ENCODE results near the gene SVIL. TPM values are rescaled to one million over a fixed set of nuclear protein-coding genes. Genes with fewer than 3 reads are reported as not detected.
A peak's percentile ranks its signal among the peaks of the same experiment; 100 is the strongest.
"Not testable (repeated sequence)": the region's sequence is repeated elsewhere in the genome, so short reads cannot be mapped to it uniquely, and the experiment has no call there.

The SVIL gene
- total RNA-seq, 4 donors from 2014 or later: 785 to 1,099 (median 921) TPM

GRCh38 chr10:29569795-29570194 is 65.0 kb downstream of the SVIL start:
- intact Hi-C loops (cut with DNase I): no loop called here
- no peaks in the 10 kb centered on the region for H3K9me3 ChIP-seq
- TF ChIP-seq CTCF (IDR thresholded peaks at IDR 0.05): no peak
- TF ChIP-seq EP300 (IDR thresholded peaks at IDR 0.05): no peak
- TF ChIP-seq POLR2A (IDR thresholded peaks at IDR 0.05; ENCODE audit: low read depth): no peak
- TF ChIP-seq POLR2AphosphoS5 (IDR thresholded peaks at IDR 0.05): no peak
- H3K27ac ChIP-seq (replicated peaks in 1 of 4): peak overlapping the region in 2 of 4 donors; percentile 42 to 48
- no peaks in the 10 kb centered on the region for H3K27me3 ChIP-seq
- peaks cover 24 to 65% (median 59%) of the 10 kb centered on the region in 4 donors for H3K4me1 ChIP-seq
- H3K36me3 ChIP-seq: peaks cover 0 to 30% (median 13%) of the 10 kb centered on the region in 4 donors
- H3K4me3 ChIP-seq: no peak overlapping the region
- no peak for DNase-seq (ENCODE audit: extremely low spot score)

- Histone ChIP-seq H3K4me1 (peaks cover 18 to 74% (median 69%) of the 10 kb centered on the region in 4 donors), H3K27ac (replicated peaks in 1 of 4) (peak overlapping the region in 1 of 4 donors; percentile 46), H3K27me3 (no peaks in the 10 kb centered on the region), H3K36me3 (peaks cover 7 to 38% (median 23%) of the 10 kb centered on the region in 4 donors), H3K4me3 (no peak overlapping the region), H3K9me3 (no peaks in the 10 kb centered on the region)
- intact Hi-C loops (cut with DNase I): no loop called here
- 71% methylated on average over 9 of the region's 9 CpGs for WGBS
- TF ChIP-seq POLR2A (IDR thresholded peaks at IDR 0.05; ENCODE audit: low read depth) (no peak), POLR2AphosphoS5 (IDR thresholded peaks at IDR 0.05) (no peak), CTCF (IDR thresholded peaks at IDR 0.05) (no peak), EP300 (IDR thresholded peaks at IDR 0.05) (no peak)
- DNase-seq (ENCODE audit: extremely low spot score): no peak
Measured at GRCh38 chr10:29567003-29567402, 67.8 kb downstream of the SVIL start.

- H3K4me3 ChIP-seq; H3K9me3 ChIP-seq; H3K27me3 ChIP-seq; intact Hi-C loops (cut with DNase I); DNase-seq (ENCODE audit: extremely low spot score): not testable (repeated sequence)
- Histone ChIP-seq H3K36me3 (peaks cover 8 to 46% (median 30%) of the 10 kb centered on the region in 4 donors), H3K27ac (replicated peaks in 1 of 4) (peak overlapping the region in 1 of 4 donors; percentile 46), H3K4me1 (peaks cover 17 to 74% (median 70%) of the 10 kb centered on the region in 4 donors)
- WGBS: 76% methylated on average over 7 of the region's 7 CpGs
Measured at GRCh38 chr10:29566209-29566608, 68.6 kb downstream of the SVIL start.

- WGBS: 85% methylated on average over 7 of the region's 7 CpGs
- H3K36me3 ChIP-seq: peaks cover 8 to 49% (median 32%) of the 10 kb centered on the region in 4 donors
- no peaks in the 10 kb centered on the region for H3K9me3 ChIP-seq
- peak overlapping the region; percentile 19 to 47 (median 26) for H3K27ac ChIP-seq (replicated peaks in 1 of 4)
- H3K27me3 ChIP-seq: no peaks in the 10 kb centered on the region
- intact Hi-C loops (cut with DNase I): no loop called here
- H3K4me3 ChIP-seq: no peak overlapping the region
- TF ChIP-seq EP300 (IDR thresholded peaks at IDR 0.05) (no peak), POLR2AphosphoS5 (IDR thresholded peaks at IDR 0.05) (no peak), POLR2A (IDR thresholded peaks at IDR 0.05; ENCODE audit: low read depth) (no peak), CTCF (IDR thresholded peaks at IDR 0.05) (no peak)
- no peak for DNase-seq (ENCODE audit: extremely low spot score)
- H3K4me1 ChIP-seq: peaks cover 10 to 70% (median 65%) of the 10 kb centered on the region in 4 donors
Measured at GRCh38 chr10:29563420-29564035, 71.2 kb downstream of the SVIL start.

GRCh38 chr10:29563006-29563405 is 71.8 kb downstream of the SVIL start:
- DNase-seq (ENCODE audit: extremely low spot score); intact Hi-C loops (cut with DNase I): not testable (repeated sequence)
- H3K27ac ChIP-seq (replicated peaks in 1 of 4): peak overlapping the region in 1 of 4 donors; percentile 47

GRCh38 chr10:29559996-29560395 is 74.8 kb downstream of the SVIL start:
- Histone ChIP-seq H3K4me1 (peaks cover 17 to 82% (median 74%) of the 10 kb centered on the region in 4 donors), H3K36me3 (peaks cover 8 to 38% (median 22%) of the 10 kb centered on the region in 4 donors), H3K27ac (replicated peaks in 1 of 4) (peak overlapping the region; percentile 64 to 73 (median 70)), H3K4me3 (no peak overlapping the region), H3K27me3 (no peaks in the 10 kb centered on the region), H3K9me3 (no peaks in the 10 kb centered on the region)
- 31% methylated on average over 4 of the region's 4 CpGs for WGBS
- intact Hi-C loops (cut with DNase I): no loop called here
- no peak for TF ChIP-seq POLR2A (IDR thresholded peaks at IDR 0.05; ENCODE audit: low read depth)
- TF ChIP-seq POLR2AphosphoS5 (IDR thresholded peaks at IDR 0.05): peak in 1 of 2 donors; percentile 32
- TF ChIP-seq EP300 (IDR thresholded peaks at IDR 0.05): no peak
- no peak for TF ChIP-seq CTCF (IDR thresholded peaks at IDR 0.05)
- DNase-seq (ENCODE audit: extremely low spot score): no peak

More at GRCh38 chr10:29563006-29563405, 71.8 kb downstream of the SVIL start:
- peaks cover 10 to 72% (median 67%) of the 10 kb centered on the region in 4 donors for H3K4me1 ChIP-seq
- 83% methylated on average over 7 of the region's 7 CpGs for WGBS
- H3K9me3 ChIP-seq, H3K4me3 ChIP-seq, H3K27me3 ChIP-seq: not testable (repeated sequence)
- H3K36me3 ChIP-seq: peaks cover 8 to 52% (median 30%) of the 10 kb centered on the region in 4 donors

Measured in esophagus muscularis mucosa (tissue), 4 donors.